Measurements from ENCODE around the gene CFAP54. TPM values are rescaled to one million over a fixed set of nuclear protein-coding genes. Genes with fewer than 3 reads are reported as not detected.

Gene CFAP54
- total RNA-seq, 1 donor from 2014 or later = 0.34 TPM

DNA sequence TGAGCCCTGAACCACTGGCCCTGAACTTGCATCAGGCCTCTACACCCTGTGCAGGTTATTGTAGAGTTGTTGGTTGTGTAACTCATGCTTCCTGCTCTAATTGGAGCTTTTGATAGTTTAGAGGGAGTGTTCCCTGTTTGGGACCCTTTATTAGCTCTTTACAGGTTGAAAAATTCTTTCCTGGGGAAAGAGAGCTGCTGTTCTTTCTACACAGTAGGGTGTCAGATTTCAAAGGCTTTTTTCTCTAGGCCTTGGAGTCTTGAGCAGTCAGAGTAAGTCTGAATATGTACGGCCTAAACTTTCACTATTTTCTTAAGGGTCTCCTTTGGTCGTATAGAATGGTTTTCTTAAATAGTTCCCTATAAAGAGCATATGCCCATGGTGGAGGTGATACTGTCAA lies 356.9 kb downstream of the CFAP54 start:
- Mint-ChIP-seq H3K4me1 (ENCODE audit: low read depth) (no peaks in the 10 kb centered on the region), H3K9me3 (no peaks in the 10 kb centered on the region), H3K27ac (no peak overlapping the region), H3K27me3 (ENCODE audit: insufficient read depth) (peaks cover 6% of the 10 kb centered on the region), H3K4me3 (no peak overlapping the region), H3K36me3 (ENCODE audit: low read depth) (no peaks in the 10 kb centered on the region)
- intact Hi-C loops (cut with micrococcal nuclease) = no loop called here
- DNase-seq (ENCODE audit: low spot score) = no peak

DNA sequence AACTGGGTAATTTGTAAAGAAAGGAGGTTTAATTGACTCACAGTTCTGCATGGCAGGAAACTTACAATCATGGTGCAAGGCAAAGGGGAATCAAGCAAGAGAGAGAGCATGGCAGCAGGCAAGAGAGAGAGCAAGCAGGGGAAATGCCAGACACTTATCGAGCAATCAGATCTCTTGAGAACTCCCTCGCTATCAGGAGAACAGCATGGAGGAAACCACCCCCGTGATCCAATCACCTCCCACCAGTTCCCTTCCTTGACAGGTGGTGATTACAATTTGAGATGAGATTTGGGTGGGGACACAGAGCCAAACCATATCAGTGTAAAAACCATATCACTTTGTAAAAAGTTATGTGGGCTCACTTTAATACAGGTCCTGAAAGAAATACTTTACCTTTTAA lies 361.3 kb downstream of the CFAP54 start:
- no peak for DNase-seq (ENCODE audit: low spot score)
- H3K36me3 Mint-ChIP-seq (ENCODE audit: low read depth) = no peaks in the 10 kb centered on the region
- H3K9me3 Mint-ChIP-seq = no peaks in the 10 kb centered on the region
- no peaks in the 10 kb centered on the region for H3K4me1 Mint-ChIP-seq (ENCODE audit: low read depth)
- H3K27me3 Mint-ChIP-seq (ENCODE audit: insufficient read depth) = peaks cover 2% of the 10 kb centered on the region
- no peak overlapping the region for H3K27ac Mint-ChIP-seq
- no peak overlapping the region for H3K4me3 Mint-ChIP-seq
- intact Hi-C loops (cut with micrococcal nuclease) = no loop called here

DNA sequence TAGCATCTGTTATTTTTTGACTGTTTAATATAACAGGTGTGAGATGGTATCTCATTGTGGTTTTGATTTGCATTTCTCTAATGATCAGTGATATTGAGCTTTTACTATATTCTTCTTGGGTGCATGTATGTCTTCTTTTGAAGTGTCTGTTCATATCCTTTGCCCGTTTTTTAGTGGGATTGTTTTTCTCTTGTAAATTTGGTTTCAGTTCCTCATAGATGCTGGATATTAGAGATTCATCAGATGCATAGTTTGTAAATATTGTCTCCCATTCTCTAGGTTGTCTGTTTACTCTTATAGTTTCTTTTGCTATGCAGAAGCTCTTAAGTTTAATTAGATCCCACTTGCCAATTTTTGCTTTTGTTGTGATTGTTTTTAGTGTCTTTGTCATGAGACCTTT lies 368.8 kb downstream of the CFAP54 start:
- peaks cover 6% of the 10 kb centered on the region for H3K27me3 Mint-ChIP-seq (ENCODE audit: insufficient read depth)
- H3K9me3 Mint-ChIP-seq = no peaks in the 10 kb centered on the region
- no peaks in the 10 kb centered on the region for H3K36me3 Mint-ChIP-seq (ENCODE audit: low read depth)
- H3K4me3 Mint-ChIP-seq = no peak overlapping the region
- H3K27ac Mint-ChIP-seq = no peak overlapping the region
- H3K4me1 Mint-ChIP-seq (ENCODE audit: low read depth) = no peaks in the 10 kb centered on the region
- no peak for DNase-seq (ENCODE audit: low spot score)
- intact Hi-C loops (cut with micrococcal nuclease) = no loop called here

DNA sequence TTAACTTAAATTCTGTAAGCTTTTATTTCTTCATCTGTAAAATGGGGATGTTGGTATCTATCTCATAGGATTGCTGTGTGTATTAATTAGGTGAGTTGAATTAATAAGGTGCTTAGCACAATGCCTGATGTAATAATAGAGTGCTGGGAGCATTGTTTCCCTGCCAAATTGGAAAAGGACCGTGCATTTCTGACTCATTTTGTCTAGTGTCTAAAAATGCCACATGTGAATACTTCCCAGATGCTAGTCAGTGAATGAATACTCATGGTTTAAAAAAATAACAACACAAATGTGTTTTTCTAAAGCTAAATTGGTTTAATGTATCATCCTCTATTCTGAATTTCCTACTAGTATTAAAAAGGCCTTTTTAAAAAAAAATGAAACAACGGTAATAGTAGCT lies 372.3 kb downstream of the CFAP54 start:
- intact Hi-C loops (cut with micrococcal nuclease) = no loop called here
- H3K4me1 Mint-ChIP-seq (ENCODE audit: low read depth) = no peaks in the 10 kb centered on the region
- no peak overlapping the region for H3K27ac Mint-ChIP-seq
- H3K36me3 Mint-ChIP-seq (ENCODE audit: low read depth) = no peaks in the 10 kb centered on the region
- no peak overlapping the region for H3K4me3 Mint-ChIP-seq
- peaks cover 12% of the 10 kb centered on the region for H3K27me3 Mint-ChIP-seq (ENCODE audit: insufficient read depth)
- DNase-seq (ENCODE audit: low spot score) = no peak
- no peaks in the 10 kb centered on the region for H3K9me3 Mint-ChIP-seq

- no peaks in the 10 kb centered on the region for H3K9me3 Mint-ChIP-seq
- no peak overlapping the region for H3K4me3 Mint-ChIP-seq
- intact Hi-C loops (cut with micrococcal nuclease) = no loop called here
- H3K4me1 Mint-ChIP-seq (ENCODE audit: low read depth) = no peaks in the 10 kb centered on the region
- no peaks in the 10 kb centered on the region for H3K36me3 Mint-ChIP-seq (ENCODE audit: low read depth)
- no peak overlapping the region for H3K27ac Mint-ChIP-seq
- H3K27me3 Mint-ChIP-seq (ENCODE audit: insufficient read depth) = peaks cover 15% of the 10 kb centered on the region
- no peak for DNase-seq (ENCODE audit: low spot score)
These were observed 372.9 kb downstream of the CFAP54 start for GRCh38 chr12:96862326-96862725.

DNA sequence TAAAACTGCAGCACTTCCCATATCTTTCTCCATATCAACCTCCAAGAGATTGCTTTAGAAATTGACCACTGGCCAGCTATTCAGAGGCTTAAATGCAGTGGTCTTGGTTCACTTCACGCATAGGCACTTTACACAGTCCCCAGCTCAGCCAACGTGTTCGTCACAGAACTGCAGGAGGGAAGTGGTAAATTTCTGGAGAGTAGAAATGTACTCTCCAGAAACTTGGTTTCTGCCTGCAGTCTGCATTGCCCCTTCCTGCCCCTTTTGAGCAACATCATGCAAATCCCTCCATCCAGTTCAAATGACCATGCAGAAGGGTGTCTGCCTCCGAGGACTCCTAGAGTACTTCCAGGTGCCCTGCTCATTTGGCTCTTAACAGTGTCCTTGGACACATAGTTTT lies 375.0 kb downstream of the CFAP54 start:
- H3K4me3 Mint-ChIP-seq = no peak overlapping the region
- H3K4me1 Mint-ChIP-seq (ENCODE audit: low read depth) = no peaks in the 10 kb centered on the region
- H3K36me3 Mint-ChIP-seq (ENCODE audit: low read depth) = no peaks in the 10 kb centered on the region
- intact Hi-C loops (cut with micrococcal nuclease) = no loop called here
- no peak overlapping the region for H3K27ac Mint-ChIP-seq
- no peaks in the 10 kb centered on the region for H3K9me3 Mint-ChIP-seq
- H3K27me3 Mint-ChIP-seq (ENCODE audit: insufficient read depth) = peaks cover 13% of the 10 kb centered on the region
- no peak for DNase-seq (ENCODE audit: low spot score)

DNA sequence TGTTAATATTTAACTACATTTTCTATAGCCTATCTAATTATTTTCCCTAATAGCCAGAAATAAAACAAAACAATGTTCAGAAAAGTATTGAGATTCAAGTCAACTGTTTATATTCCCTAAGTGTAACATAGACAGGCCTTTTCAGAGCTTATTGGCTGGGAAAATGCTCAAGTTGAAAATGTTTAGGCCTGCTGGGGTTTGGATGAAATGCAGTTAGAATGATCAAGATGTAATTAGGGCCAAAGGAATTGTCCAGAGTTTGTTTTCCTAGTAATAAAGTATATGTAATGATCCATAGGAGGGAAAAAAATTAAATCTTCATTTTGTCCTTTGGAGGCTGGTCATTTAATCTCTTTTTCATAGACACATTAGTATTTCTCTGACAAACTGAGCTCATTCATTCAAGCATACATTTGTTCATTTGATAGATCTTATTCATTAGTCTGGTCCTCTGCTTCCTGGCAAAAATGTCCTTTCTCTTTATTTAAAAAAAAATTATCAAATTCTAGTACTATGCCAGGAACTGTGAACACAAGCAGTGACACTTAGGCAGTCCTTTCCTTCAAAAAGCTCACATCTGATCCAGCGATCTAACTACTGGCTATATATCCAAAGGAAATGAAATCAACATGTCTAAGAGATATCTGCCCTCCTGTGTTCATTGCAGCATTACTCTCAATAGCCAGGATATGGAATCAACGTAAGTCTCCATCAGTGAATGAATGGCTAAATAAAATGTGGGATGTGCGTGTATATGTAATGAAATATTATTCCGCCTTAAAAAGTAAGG lies 377.6 kb downstream of the CFAP54 start:
- DNase-seq (ENCODE audit: low spot score) = no peak
- Mint-ChIP-seq H3K4me1 (ENCODE audit: low read depth) (no peaks in the 10 kb centered on the region), H3K27me3 (ENCODE audit: insufficient read depth) (peaks cover 12% of the 10 kb centered on the region), H3K36me3 (ENCODE audit: low read depth) (no peaks in the 10 kb centered on the region), H3K9me3 (no peaks in the 10 kb centered on the region), H3K4me3 (no peak overlapping the region), H3K27ac (no peak overlapping the region)
- intact Hi-C loops (cut with micrococcal nuclease) = no loop called here

GRCh38 chr12:96870946-96871345 lies 381.6 kb downstream of the CFAP54 start:
- no peak overlapping the region for H3K4me3 Mint-ChIP-seq
- H3K27me3 Mint-ChIP-seq (ENCODE audit: insufficient read depth) = peaks cover 15% of the 10 kb centered on the region
- H3K36me3 Mint-ChIP-seq (ENCODE audit: low read depth) = no peaks in the 10 kb centered on the region
- no peaks in the 10 kb centered on the region for H3K9me3 Mint-ChIP-seq
- no peak for DNase-seq (ENCODE audit: low spot score)
- intact Hi-C loops (cut with micrococcal nuclease) = no loop called here
- H3K27ac Mint-ChIP-seq = no peak overlapping the region
- H3K4me1 Mint-ChIP-seq (ENCODE audit: low read depth) = no peaks in the 10 kb centered on the region

- intact Hi-C loops (cut with micrococcal nuclease) = no loop called here
- no peaks in the 10 kb centered on the region for H3K4me1 Mint-ChIP-seq (ENCODE audit: low read depth)
- H3K9me3 Mint-ChIP-seq = no peaks in the 10 kb centered on the region
- no peak for DNase-seq (ENCODE audit: low spot score)
- H3K27ac Mint-ChIP-seq = no peak overlapping the region
- H3K4me3 Mint-ChIP-seq = no peak overlapping the region
- H3K27me3 Mint-ChIP-seq (ENCODE audit: insufficient read depth) = peaks cover 10% of the 10 kb centered on the region
- H3K36me3 Mint-ChIP-seq (ENCODE audit: low read depth) = no peaks in the 10 kb centered on the region
These were observed 383.6 kb downstream of the CFAP54 start for GRCh38 chr12:96872961-96873360.

DNA sequence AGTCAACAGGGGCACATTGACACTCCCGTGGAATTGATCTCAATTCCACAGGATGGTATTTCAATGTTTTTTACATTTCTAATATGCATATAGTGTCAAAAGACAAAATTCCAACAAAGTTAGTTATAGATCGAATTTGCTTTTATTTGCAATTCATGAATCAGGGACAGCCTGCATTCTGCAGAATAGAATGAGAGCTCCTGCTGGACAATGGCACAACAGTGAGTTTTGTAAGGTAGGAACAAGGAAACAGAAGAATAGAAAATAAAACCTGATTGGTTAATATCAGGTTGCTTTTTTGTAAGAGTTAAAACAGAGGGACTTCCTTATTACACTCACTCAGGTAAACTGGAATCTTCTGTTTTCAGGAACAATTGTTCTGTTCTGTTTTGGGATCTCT lies 384.8 kb downstream of the CFAP54 start:
- no peaks in the 10 kb centered on the region for H3K9me3 Mint-ChIP-seq
- no peak overlapping the region for H3K4me3 Mint-ChIP-seq
- intact Hi-C loops (cut with micrococcal nuclease) = no loop called here
- H3K36me3 Mint-ChIP-seq (ENCODE audit: low read depth) = no peaks in the 10 kb centered on the region
- no peak for DNase-seq (ENCODE audit: low spot score)
- peaks cover 10% of the 10 kb centered on the region for H3K27me3 Mint-ChIP-seq (ENCODE audit: insufficient read depth)
- H3K27ac Mint-ChIP-seq = no peak overlapping the region
- H3K4me1 Mint-ChIP-seq (ENCODE audit: low read depth) = no peaks in the 10 kb centered on the region

DNA sequence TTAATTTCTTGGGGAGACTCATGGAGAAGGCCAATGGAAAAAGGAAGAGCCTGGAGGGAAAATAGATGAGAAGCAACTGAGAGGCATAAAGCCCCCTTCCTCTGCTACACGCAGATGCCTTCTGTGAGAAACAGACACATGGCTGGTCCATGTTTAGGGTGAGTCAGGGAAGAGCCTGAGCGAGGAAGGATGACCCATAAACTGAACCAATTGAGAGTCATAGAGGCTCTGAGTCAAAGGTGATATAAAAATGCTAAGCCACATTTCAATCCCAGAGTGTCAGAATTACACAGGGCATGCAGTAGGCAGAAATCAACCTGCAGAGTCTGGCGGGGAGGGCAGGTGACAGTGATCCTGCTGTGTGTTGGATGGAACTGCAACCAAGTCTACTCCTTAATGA lies 387.6 kb downstream of the CFAP54 start:
- H3K9me3 Mint-ChIP-seq = no peaks in the 10 kb centered on the region
- DNase-seq (ENCODE audit: low spot score) = no peak
- intact Hi-C loops (cut with micrococcal nuclease) = no loop called here
- H3K36me3 Mint-ChIP-seq (ENCODE audit: low read depth) = no peaks in the 10 kb centered on the region
- no peak overlapping the region for H3K4me3 Mint-ChIP-seq
- H3K27me3 Mint-ChIP-seq (ENCODE audit: insufficient read depth) = peaks cover 10% of the 10 kb centered on the region
- H3K4me1 Mint-ChIP-seq (ENCODE audit: low read depth) = no peaks in the 10 kb centered on the region
- no peak overlapping the region for H3K27ac Mint-ChIP-seq

DNA sequence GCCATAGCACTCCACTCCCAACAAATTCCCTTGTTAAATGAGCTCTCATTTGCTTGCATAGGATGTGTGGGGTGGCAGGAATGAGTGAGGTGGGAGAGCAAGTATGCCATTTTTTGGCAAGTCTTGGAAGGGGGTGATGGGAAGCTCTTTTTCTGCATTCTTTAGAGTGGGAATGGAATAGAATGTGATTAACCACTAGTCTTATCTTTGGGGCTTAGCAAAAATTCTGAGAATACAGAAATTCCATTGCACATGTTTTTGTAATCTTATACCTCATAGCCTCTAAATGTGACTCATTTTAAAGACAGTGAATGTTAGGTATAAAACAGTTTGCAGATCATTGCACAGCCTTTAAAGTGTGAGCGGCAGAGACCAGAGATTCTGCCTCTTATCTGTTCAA lies 389.3 kb downstream of the CFAP54 start:
- H3K4me3 Mint-ChIP-seq = no peak overlapping the region
- no peaks in the 10 kb centered on the region for H3K36me3 Mint-ChIP-seq (ENCODE audit: low read depth)
- peaks cover 10% of the 10 kb centered on the region for H3K27me3 Mint-ChIP-seq (ENCODE audit: insufficient read depth)
- intact Hi-C loops (cut with micrococcal nuclease) = no loop called here
- no peak for DNase-seq (ENCODE audit: low spot score)
- H3K27ac Mint-ChIP-seq = no peak overlapping the region
- H3K9me3 Mint-ChIP-seq = no peaks in the 10 kb centered on the region
- no peaks in the 10 kb centered on the region for H3K4me1 Mint-ChIP-seq (ENCODE audit: low read depth)

DNA sequence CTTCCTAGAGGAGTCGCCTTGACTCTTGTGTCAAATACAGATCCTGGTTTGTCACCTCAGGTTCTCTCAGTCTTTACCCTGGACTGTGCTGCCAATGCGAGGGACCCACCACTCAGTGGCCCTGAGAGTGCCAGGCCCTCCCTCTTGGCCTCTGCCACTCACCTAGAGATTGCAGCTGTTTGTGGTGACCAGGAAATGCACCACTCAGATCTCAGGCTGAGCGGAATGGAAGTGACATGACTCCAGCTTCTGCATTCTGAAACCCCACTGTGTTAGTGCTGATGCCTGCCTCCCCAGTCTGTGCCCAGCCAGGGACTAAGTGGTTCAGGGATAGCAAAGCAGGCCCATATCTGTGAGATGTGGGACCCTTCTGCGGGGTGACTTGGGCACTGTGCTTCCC lies 389.9 kb downstream of the CFAP54 start:
- DNase-seq (ENCODE audit: low spot score) = no peak
- no peaks in the 10 kb centered on the region for H3K9me3 Mint-ChIP-seq
- H3K4me1 Mint-ChIP-seq (ENCODE audit: low read depth) = no peaks in the 10 kb centered on the region
- peaks cover 7% of the 10 kb centered on the region for H3K27me3 Mint-ChIP-seq (ENCODE audit: insufficient read depth)
- no peaks in the 10 kb centered on the region for H3K36me3 Mint-ChIP-seq (ENCODE audit: low read depth)
- H3K4me3 Mint-ChIP-seq = no peak overlapping the region
- intact Hi-C loops (cut with micrococcal nuclease) = no loop called here
- no peak overlapping the region for H3K27ac Mint-ChIP-seq

GRCh38 chr12:96880220-96880619 lies 390.8 kb downstream of the CFAP54 start:
- H3K9me3 Mint-ChIP-seq = no peaks in the 10 kb centered on the region
- intact Hi-C loops (cut with micrococcal nuclease) = no loop called here
- H3K27ac Mint-ChIP-seq = no peak overlapping the region
- DNase-seq (ENCODE audit: low spot score) = no peak
- H3K4me3 Mint-ChIP-seq = no peak overlapping the region
- peaks cover 7% of the 10 kb centered on the region for H3K27me3 Mint-ChIP-seq (ENCODE audit: insufficient read depth)
- no peaks in the 10 kb centered on the region for H3K4me1 Mint-ChIP-seq (ENCODE audit: low read depth)
- H3K36me3 Mint-ChIP-seq (ENCODE audit: low read depth) = no peaks in the 10 kb centered on the region

Data from activated T-helper 1 cell treated with anti-CD3 and anti-CD28 coated beads, Interleukin-12 subunit alpha, Interleukin-12 subunit beta, Interleukin-2, Interleukin-4 antibody, amounts not matched to agents 30 ng/mL and 10 ng/mL and 1 ng/mL, durations not matched to agents 14 hours and 24 hours and 36 hours (primary cell).